Measurements from ENCODE around the gene RGS17.

The RGS17 gene

DNA sequence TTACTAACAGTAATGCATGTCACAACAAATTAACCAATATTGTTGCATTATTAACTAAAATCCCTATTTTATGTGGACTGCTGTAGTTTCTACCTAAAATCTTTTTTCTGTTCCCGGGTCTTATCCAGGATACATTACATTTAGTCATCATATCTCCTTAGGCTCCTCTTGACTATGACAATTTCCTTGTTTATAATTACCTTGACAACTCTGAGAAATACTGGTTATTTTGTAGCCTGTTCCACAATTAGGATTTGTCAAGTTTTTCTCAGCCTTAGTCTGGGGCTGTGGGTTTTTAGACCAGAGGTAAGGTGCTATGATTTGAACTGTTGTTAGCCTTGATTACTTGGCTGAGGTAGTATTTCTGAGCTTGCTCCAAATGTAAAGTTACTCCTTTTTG lies 152.0 kb downstream of the RGS17 start:
- TF ChIP-seq, protein P1, sequence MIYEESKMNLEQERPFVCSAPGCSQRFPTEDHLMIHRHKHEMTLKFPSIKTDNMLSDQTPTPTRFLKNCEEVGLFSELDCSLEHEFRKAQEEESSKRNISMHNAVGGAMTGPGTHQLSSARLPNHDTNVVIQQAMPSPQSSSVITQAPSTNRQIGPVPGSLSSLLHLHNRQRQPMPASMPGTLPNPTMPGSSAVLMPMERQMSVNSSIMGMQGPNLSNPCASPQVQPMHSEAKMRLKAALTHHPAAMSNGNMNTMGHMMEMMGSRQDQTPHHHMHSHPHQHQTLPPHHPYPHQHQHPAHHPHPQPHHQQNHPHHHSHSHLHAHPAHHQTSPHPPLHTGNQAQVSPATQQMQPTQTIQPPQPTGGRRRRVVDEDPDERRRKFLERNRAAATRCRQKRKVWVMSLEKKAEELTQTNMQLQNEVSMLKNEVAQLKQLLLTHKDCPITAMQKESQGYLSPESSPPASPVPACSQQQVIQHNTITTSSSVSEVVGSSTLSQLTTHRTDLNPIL (CRISPR knock-in tag; IDR thresholded peaks at IDR 0.05; ENCODE audit: low read depth) = no peak
- TF ChIP-seq ARNTL (CRISPR knock-in tag; IDR thresholded peaks at IDR 0.05; ENCODE audit: borderline replicate concordance, low read depth) (no peak), CSDC2 (CRISPR knock-in tag; IDR thresholded peaks at IDR 0.05) (no peak), ZNF70 (CRISPR knock-in tag; IDR thresholded peaks at IDR 0.05) (no peak), ESRRG (CRISPR knock-in tag; IDR thresholded peaks at IDR 0.05) (no peak)
- ATAC-seq = no peak

DNA sequence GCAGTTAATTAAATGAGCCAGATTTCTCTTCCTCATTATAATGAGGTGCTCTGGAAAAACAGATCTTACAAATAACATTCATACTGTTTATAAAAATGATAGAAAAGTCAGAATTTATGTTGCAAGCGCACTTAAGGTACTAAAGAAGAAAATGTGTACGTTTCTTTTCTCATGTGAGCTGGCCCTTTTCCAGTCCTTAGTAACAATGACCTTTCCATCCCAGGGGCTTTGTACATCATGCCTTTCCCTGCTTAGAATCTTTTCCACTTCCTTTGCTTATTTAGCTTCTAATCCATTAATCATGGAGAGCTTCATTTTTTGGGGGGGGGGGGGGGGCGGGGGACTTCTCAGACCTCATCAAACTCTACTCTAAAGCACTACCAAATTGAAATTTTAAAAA lies 153.0 kb downstream of the RGS17 start:
- TF ChIP-seq OSR1 (CRISPR knock-in tag; IDR thresholded peaks at IDR 0.05) = no peak
- no peak for TF ChIP-seq ZFP3 (CRISPR knock-in tag; IDR thresholded peaks at IDR 0.05)
- TF ChIP-seq, protein P2, sequence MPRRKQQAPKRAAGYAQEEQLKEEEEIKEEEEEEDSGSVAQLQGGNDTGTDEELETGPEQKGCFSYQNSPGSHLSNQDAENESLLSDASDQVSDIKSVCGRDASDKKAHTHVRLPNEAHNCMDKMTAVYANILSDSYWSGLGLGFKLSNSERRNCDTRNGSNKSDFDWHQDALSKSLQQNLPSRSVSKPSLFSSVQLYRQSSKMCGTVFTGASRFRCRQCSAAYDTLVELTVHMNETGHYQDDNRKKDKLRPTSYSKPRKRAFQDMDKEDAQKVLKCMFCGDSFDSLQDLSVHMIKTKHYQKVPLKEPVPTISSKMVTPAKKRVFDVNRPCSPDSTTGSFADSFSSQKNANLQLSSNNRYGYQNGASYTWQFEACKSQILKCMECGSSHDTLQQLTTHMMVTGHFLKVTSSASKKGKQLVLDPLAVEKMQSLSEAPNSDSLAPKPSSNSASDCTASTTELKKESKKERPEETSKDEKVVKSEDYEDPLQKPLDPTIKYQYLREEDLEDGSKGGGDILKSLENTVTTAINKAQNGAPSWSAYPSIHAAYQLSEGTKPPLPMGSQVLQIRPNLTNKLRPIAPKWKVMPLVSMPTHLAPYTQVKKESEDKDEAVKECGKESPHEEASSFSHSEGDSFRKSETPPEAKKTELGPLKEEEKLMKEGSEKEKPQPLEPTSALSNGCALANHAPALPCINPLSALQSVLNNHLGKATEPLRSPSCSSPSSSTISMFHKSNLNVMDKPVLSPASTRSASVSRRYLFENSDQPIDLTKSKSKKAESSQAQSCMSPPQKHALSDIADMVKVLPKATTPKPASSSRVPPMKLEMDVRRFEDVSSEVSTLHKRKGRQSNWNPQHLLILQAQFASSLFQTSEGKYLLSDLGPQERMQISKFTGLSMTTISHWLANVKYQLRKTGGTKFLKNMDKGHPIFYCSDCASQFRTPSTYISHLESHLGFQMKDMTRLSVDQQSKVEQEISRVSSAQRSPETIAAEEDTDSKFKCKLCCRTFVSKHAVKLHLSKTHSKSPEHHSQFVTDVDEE (CRISPR knock-in tag; IDR thresholded peaks at IDR 0.05) = no peak
- no peak for TF ChIP-seq ZNF70 (CRISPR knock-in tag; IDR thresholded peaks at IDR 0.05)
- TF ChIP-seq, protein P1 (CRISPR knock-in tag; IDR thresholded peaks at IDR 0.05; ENCODE audit: low read depth) = no peak
- TF ChIP-seq, protein P3, sequence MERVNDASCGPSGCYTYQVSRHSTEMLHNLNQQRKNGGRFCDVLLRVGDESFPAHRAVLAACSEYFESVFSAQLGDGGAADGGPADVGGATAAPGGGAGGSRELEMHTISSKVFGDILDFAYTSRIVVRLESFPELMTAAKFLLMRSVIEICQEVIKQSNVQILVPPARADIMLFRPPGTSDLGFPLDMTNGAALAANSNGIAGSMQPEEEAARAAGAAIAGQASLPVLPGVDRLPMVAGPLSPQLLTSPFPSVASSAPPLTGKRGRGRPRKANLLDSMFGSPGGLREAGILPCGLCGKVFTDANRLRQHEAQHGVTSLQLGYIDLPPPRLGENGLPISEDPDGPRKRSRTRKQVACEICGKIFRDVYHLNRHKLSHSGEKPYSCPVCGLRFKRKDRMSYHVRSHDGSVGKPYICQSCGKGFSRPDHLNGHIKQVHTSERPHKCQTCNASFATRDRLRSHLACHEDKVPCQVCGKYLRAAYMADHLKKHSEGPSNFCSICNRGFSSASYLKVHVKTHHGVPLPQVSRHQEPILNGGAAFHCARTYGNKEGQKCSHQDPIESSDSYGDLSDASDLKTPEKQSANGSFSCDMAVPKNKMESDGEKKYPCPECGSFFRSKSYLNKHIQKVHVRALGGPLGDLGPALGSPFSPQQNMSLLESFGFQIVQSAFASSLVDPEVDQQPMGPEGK (CRISPR knock-in tag; IDR thresholded peaks at IDR 0.05; ENCODE audit: borderline replicate concordance) = no peak
- TF ChIP-seq ARNTL (CRISPR knock-in tag; IDR thresholded peaks at IDR 0.05; ENCODE audit: borderline replicate concordance, low read depth) = no peak
- no peak for TF ChIP-seq ZC3H10 (CRISPR knock-in tag; IDR thresholded peaks at IDR 0.05)
- TF ChIP-seq, protein P4, sequence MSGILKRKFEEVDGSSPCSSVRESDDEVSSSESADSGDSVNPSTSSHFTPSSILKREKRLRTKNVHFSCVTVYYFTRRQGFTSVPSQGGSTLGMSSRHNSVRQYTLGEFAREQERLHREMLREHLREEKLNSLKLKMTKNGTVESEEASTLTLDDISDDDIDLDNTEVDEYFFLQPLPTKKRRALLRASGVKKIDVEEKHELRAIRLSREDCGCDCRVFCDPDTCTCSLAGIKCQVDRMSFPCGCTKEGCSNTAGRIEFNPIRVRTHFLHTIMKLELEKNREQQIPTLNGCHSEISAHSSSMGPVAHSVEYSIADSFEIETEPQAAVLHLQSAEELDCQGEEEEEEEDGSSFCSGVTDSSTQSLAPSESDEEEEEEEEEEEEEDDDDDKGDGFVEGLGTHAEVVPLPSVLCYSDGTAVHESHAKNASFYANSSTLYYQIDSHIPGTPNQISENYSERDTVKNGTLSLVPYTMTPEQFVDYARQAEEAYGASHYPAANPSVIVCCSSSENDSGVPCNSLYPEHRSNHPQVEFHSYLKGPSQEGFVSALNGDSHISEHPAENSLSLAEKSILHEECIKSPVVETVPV (CRISPR knock-in tag; IDR thresholded peaks at IDR 0.05) = no peak
- no peak for TF ChIP-seq TCF4 (CRISPR knock-in tag; IDR thresholded peaks at IDR 0.05; ENCODE audit: borderline replicate concordance)
- TF ChIP-seq ZNF565 (CRISPR knock-in tag; conservative IDR thresholded peaks at IDR 0.05; ENCODE audit: low read depth) = no peak
- no peak for TF ChIP-seq ZNF8 (CRISPR knock-in tag; IDR thresholded peaks at IDR 0.05)
- TF ChIP-seq TOX (CRISPR knock-in tag; IDR thresholded peaks at IDR 0.05; ENCODE audit: borderline replicate concordance) = no peak
- TF ChIP-seq SNAI2 (CRISPR knock-in tag; IDR thresholded peaks at IDR 0.05) = no peak
- TF ChIP-seq, protein P5, sequence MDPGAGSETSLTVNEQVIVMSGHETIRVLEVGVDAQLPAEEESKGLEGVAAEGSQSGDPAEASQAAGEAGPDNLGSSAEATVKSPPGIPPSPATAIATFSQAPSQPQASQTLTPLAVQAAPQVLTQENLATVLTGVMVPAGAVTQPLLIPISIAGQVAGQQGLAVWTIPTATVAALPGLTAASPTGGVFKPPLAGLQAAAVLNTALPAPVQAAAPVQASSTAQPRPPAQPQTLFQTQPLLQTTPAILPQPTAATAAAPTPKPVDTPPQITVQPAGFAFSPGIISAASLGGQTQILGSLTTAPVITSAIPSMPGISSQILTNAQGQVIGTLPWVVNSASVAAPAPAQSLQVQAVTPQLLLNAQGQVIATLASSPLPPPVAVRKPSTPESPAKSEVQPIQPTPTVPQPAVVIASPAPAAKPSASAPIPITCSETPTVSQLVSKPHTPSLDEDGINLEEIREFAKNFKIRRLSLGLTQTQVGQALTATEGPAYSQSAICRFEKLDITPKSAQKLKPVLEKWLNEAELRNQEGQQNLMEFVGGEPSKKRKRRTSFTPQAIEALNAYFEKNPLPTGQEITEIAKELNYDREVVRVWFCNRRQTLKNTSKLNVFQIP (CRISPR knock-in tag; IDR thresholded peaks at IDR 0.05; ENCODE audit: borderline replicate concordance, low read depth) = no peak
- no peak for TF ChIP-seq GLIS3 (CRISPR knock-in tag; IDR thresholded peaks at IDR 0.05)
- no peak for ATAC-seq

DNA sequence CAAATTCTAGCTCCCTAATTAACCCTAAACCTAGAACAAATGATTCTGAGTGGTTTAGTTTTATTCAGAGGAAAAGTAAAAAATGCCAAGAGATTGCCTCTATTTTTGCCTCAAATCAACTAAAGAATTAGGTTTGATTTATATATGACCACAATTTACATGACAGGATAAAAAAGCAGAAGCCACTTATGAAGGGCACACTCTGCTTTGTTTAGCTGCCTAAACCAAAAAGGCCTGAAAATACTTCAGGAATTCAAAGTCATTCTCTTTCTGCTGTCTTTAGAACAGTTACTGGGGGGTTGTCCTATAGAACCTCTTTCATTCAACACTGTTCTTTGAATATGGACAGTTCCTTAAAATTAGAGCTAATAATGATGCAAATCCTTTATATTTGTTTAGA lies 153.5 kb downstream of the RGS17 start:
- TF ChIP-seq, protein P4 (CRISPR knock-in tag; IDR thresholded peaks at IDR 0.05) = no peak
- TF ChIP-seq ARNTL (CRISPR knock-in tag; IDR thresholded peaks at IDR 0.05; ENCODE audit: borderline replicate concordance, low read depth) = no peak
- no peak for TF ChIP-seq ZNF565 (CRISPR knock-in tag; conservative IDR thresholded peaks at IDR 0.05; ENCODE audit: low read depth)
- no peak for TF ChIP-seq RARB (CRISPR knock-in tag; IDR thresholded peaks at IDR 0.05)
- no peak for TF ChIP-seq CSDC2 (CRISPR knock-in tag; IDR thresholded peaks at IDR 0.05)
- no peak for TF ChIP-seq ZFP30 (CRISPR knock-in tag; IDR thresholded peaks at IDR 0.05)
- no peak for TF ChIP-seq PPARA (CRISPR knock-in tag; IDR thresholded peaks at IDR 0.05; ENCODE audit: borderline replicate concordance)
- TF ChIP-seq OSR1 (CRISPR knock-in tag; IDR thresholded peaks at IDR 0.05) = no peak
- TF ChIP-seq, protein P5 (CRISPR knock-in tag; IDR thresholded peaks at IDR 0.05; ENCODE audit: borderline replicate concordance, low read depth) = no peak
- TF ChIP-seq SNAI2 (CRISPR knock-in tag; IDR thresholded peaks at IDR 0.05) = no peak
- TF ChIP-seq TOX (CRISPR knock-in tag; IDR thresholded peaks at IDR 0.05; ENCODE audit: borderline replicate concordance) = no peak
- TF ChIP-seq ISL1 (CRISPR knock-in tag; IDR thresholded peaks at IDR 0.05) = no peak
- TF ChIP-seq ZNF8 (CRISPR knock-in tag; IDR thresholded peaks at IDR 0.05) = no peak
- no peak for TF ChIP-seq ZNF70 (CRISPR knock-in tag; IDR thresholded peaks at IDR 0.05)
- no peak for ATAC-seq

All from SK-N-SH treated with all-trans-retinoic acid at 6 μM for 48 hours (cell line).